SU-DHL-6 (cell line): ENCODE results near the gene SMOC2.

ENCODE experiments used
- H2AFZ ChIP-seq: fragments of 200-600 bp; sonication (generic); 2 replicates; pipeline ENCODE4 v1.6.1; 2014; ENCODE audit warnings: low read depth, mild to moderate bottlenecking, moderate library complexity, mixed read lengths, antibody characterized with exemption, low read length; ENCODE audit not compliant: severe bottlenecking
- H3F3A ChIP-seq: fragments of 200-600 bp; shearing (Covaris generic); 2 replicates; pipeline ENCODE4 v1.6.0; 2016; ENCODE audit warnings: antibody characterized with exemption, mild to moderate bottlenecking; ENCODE audit not compliant: insufficient read depth
- H3K27ac ChIP-seq: fragments of 200-600 bp; sonication (generic); 2 replicates; pipeline ENCODE4 v1.5.1; 2016; ENCODE audit warnings: low read depth, mild to moderate bottlenecking, low read length, moderate library complexity, mixed read lengths
- H3K27me3 ChIP-seq: fragments of 200-600 bp; sonication (generic), shearing (Covaris generic); 2 replicates; pipeline ENCODE4 v1.6.0; 2014; ENCODE audit warnings: mild to moderate bottlenecking, low read length
- H3K36me3 ChIP-seq: fragments of 200-600 bp; sonication (generic); 2 replicates; pipeline ENCODE4 v1.6.1; 2014; ENCODE audit warnings: mild to moderate bottlenecking, low read length, mixed read lengths
- H3K4me2 ChIP-seq: fragments of 300-600, 200-600 bp; shearing (Covaris generic), sonication (generic); 2 replicates; pipeline ENCODE4 v1.6.0; 2014; ENCODE audit warnings: low read length, low read depth, mild to moderate bottlenecking; ENCODE audit not compliant: poor library complexity, severe bottlenecking
- H3K4me3 ChIP-seq: fragments of 200-600 bp; sonication (generic); 2 replicates; pipeline ENCODE4 v1.5.1; 2014; ENCODE audit warnings: antibody characterized with exemption, low read length, mild to moderate bottlenecking, mixed read lengths; ENCODE audit not compliant: insufficient read depth, poor library complexity, severe bottlenecking
- H3K79me2 ChIP-seq: fragments of 200-600 bp; sonication (generic); 2 replicates; pipeline ENCODE4 v1.6.1; 2014; ENCODE audit warnings: mild to moderate bottlenecking, low read length, moderate library complexity; ENCODE audit not compliant: insufficient read depth
- H3K9ac ChIP-seq: fragments of 200-600 bp; sonication (generic); 2 replicates; pipeline ENCODE4 v1.7.0; 2014; ENCODE audit warnings: mild to moderate bottlenecking, low read length
- H3K9me2 ChIP-seq: fragments of 200-600 bp; sonication (generic); replicated peaks from 2 replicates; pipeline ENCODE4 v1.6.1; 2014; ENCODE audit warnings: low read length; ENCODE audit not compliant: insufficient read depth
- H3K9me3 ChIP-seq: fragments of 200-600 bp; sonication (generic); 2 replicates; pipeline ENCODE4 v1.6.1; 2014; ENCODE audit warnings: low read length, mixed read lengths; ENCODE audit not compliant: insufficient read depth
- H4K20me1 ChIP-seq: fragments of 200-600 bp; sonication (generic); 2 replicates; pipeline ENCODE4 v1.6.1; 2014; ENCODE audit warnings: low read depth, mild to moderate bottlenecking, antibody characterized with exemption, low read length, moderate library complexity, mixed read lengths
- EZH2phosphoT487 ChIP-seq: fragments of 200-600 bp; sonication (generic), shearing (Covaris generic); conservative IDR thresholded peaks from 2 replicates; pipeline ENCODE4 v1.6.1; 2018; ENCODE audit warnings: mild to moderate bottlenecking, antibody characterized with exemption, low read length, moderate library complexity, mixed read lengths
- TF ChIP-seq, protein P1 (sequence below): fragments of 200-600 bp; sonication (generic); IDR thresholded peaks from one replicate; pipeline ENCODE4 v1.5.1; 2017; ENCODE audit warnings: antibody characterized with exemption, mild to moderate bottlenecking, low read length, moderate library complexity; ENCODE audit not compliant: insufficient read depth, poor library complexity, severe bottlenecking

Gene SMOC2

DNA sequence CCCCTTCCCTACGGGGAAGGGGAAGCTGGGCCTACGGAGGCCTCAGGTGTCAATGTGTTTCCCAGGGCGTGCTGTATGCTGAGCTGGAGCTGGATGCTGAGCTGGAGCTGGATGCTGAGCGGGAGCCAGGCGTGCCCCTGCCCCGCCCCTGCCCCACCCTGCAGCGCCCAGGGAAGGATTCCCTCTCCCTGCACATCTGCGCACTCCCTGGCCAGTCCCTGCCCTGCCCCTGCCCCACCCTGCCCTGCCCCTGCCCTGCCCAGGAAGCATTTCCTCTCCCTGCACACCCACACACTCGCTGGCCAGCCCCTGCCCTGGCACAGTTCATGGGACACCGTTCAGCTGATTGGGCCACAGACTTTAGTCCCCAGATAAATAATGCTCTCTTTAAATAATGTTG, 196.8 kb downstream of the SMOC2 start:
- no peak overlapping the region for H3K9ac ChIP-seq
- no peaks in the 10 kb centered on the region for H3F3A ChIP-seq
- H3K27me3 ChIP-seq, result no peaks in the 10 kb centered on the region
- H3K36me3 ChIP-seq, result no peaks in the 10 kb centered on the region
- H3K79me2 ChIP-seq, result no peaks in the 10 kb centered on the region
- H3K9me2 ChIP-seq, result no peaks in the 10 kb centered on the region
- no peaks in the 10 kb centered on the region for H4K20me1 ChIP-seq
- TF ChIP-seq, protein P1, sequence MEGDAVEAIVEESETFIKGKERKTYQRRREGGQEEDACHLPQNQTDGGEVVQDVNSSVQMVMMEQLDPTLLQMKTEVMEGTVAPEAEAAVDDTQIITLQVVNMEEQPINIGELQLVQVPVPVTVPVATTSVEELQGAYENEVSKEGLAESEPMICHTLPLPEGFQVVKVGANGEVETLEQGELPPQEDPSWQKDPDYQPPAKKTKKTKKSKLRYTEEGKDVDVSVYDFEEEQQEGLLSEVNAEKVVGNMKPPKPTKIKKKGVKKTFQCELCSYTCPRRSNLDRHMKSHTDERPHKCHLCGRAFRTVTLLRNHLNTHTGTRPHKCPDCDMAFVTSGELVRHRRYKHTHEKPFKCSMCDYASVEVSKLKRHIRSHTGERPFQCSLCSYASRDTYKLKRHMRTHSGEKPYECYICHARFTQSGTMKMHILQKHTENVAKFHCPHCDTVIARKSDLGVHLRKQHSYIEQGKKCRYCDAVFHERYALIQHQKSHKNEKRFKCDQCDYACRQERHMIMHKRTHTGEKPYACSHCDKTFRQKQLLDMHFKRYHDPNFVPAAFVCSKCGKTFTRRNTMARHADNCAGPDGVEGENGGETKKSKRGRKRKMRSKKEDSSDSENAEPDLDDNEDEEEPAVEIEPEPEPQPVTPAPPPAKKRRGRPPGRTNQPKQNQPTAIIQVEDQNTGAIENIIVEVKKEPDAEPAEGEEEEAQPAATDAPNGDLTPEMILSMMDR, result no peak
- TF ChIP-seq EZH2phosphoT487, result no peak
- H3K4me2 ChIP-seq, result no peak overlapping the region
- H2AFZ ChIP-seq, result no peak overlapping the region
- no peaks in the 10 kb centered on the region for H3K9me3 ChIP-seq
- H3K27ac ChIP-seq, result no peak overlapping the region
- H3K4me3 ChIP-seq, result no peak overlapping the region

- Histone ChIP-seq H3K4me3 (no peak overlapping the region), H3K9me2 (no peaks in the 10 kb centered on the region), H3K27ac (no peak overlapping the region), H3K9ac (no peak overlapping the region), H2AFZ (no peak overlapping the region), H4K20me1 (no peaks in the 10 kb centered on the region), H3K9me3 (no peaks in the 10 kb centered on the region), H3K36me3 (no peaks in the 10 kb centered on the region), H3K4me2 (no peak overlapping the region), H3F3A (no peaks in the 10 kb centered on the region), H3K79me2 (no peaks in the 10 kb centered on the region), H3K27me3 (no peaks in the 10 kb centered on the region)
- TF ChIP-seq, protein P1, result no peak
- no peak for TF ChIP-seq EZH2phosphoT487
Measured at GRCh38 chr6:168638468-168639271, 197.7 kb downstream of the SMOC2 start.

DNA sequence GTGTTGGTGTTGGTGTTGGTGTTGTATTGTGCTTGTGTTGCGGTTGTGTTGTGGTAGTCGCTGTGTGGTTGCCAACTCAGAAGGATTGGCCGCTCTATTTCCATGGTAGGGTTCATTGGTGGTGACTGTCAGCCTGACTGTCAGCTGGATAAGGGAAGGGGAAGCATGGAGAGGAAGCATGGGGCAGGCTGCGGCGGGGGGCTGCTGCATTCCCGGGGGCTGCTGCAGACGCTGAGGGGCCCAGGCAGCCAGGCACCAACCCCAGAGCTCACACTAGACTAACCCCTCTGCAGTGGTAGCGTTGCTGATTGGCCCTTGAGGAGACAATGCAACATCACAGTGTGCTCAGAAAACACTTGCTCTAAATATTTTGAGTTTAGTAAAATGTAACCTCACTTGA, 199.2 kb downstream of the SMOC2 start:
- Histone ChIP-seq H3F3A (no peaks in the 10 kb centered on the region), H3K9me2 (no peaks in the 10 kb centered on the region), H3K79me2 (no peaks in the 10 kb centered on the region), H3K27ac (no peak overlapping the region), H3K4me2 (no peak overlapping the region), H3K4me3 (no peak overlapping the region), H3K36me3 (no peaks in the 10 kb centered on the region), H3K27me3 (no peaks in the 10 kb centered on the region), H3K9me3 (no peaks in the 10 kb centered on the region), H3K9ac (no peak overlapping the region), H4K20me1 (no peaks in the 10 kb centered on the region), H2AFZ (no peak overlapping the region)
- no peak for TF ChIP-seq EZH2phosphoT487
- TF ChIP-seq, protein P1, result no peak
